Endothelial cell of umbilical vein (primary cell): ENCODE results near the gene CECR2. TPM values are rescaled to one million over a fixed set of nuclear protein-coding genes. Genes with fewer than 3 reads are reported as not detected.

Experiments
- BruUV-seq: library from RNA; stranded (reverse); fragments of 400-500 nt; replicated peaks from 2 replicates; lab custom pipeline; 2021; lab: Mats Ljungman, UMichigan
- CTCF ChIA-PET: fragments of 300-600, 350-600 bp; sonication (Branson Sonifier 250); formaldehyde crosslinking; loops from one replicate; lab custom pipeline; 2021; ENCODE audit warnings: antibody characterized with exemption, inconsistent platforms; lab: Charles Lee
- POLR2A ChIA-PET: fragments of 300-600, 350-600 bp; sonication (Branson Sonifier 250); formaldehyde crosslinking; loops from one replicate; lab custom pipeline; 2021; ENCODE audit warnings: antibody characterized with exemption, inconsistent platforms; lab: Charles Lee
- DNase-seq: peaks from one replicate; pipeline ENCODE4 v3.0.0-alpha.2; 2011; ENCODE audit warnings: low read depth, low spot score
- FAIRE-seq: peaks from 2 replicates; lab custom pipeline; 2011; peaks lifted over from hg19 to GRCh38; lab: Jason Lieb, UNC
- H2AFZ ChIP-seq: 2 replicates; pipeline ENCODE4 v1.6.0; 2012; ENCODE audit warnings: low read depth, low read length, control low read depth, inconsistent platforms
- H3K27ac ChIP-seq: 2 replicates; pipeline ENCODE4 v1.5.1; 2011; ENCODE audit warnings: low read depth, mild to moderate bottlenecking, control low read depth, low read length, moderate library complexity; ENCODE audit not compliant: insufficient read depth
- H3K27me3 ChIP-seq, 2 experiments: 2 replicates each; pipeline versions ENCODE4 v1.6.0 to v1.6.1; 2011; ENCODE audit warnings: low read length in 2 of 2, mixed read lengths in 1 of 2; ENCODE audit not compliant: control insufficient read depth in 2 of 2, insufficient read depth in 2 of 2
- H3K36me3 ChIP-seq, 2 experiments: 2 replicates in 1 of 2; 3 replicates in 1 of 2; pipeline ENCODE4 v1.5.1; 2011; ENCODE audit warnings: low read length in 2 of 2, mild to moderate bottlenecking in 1 of 2, moderate library complexity in 1 of 2; ENCODE audit not compliant: control insufficient read depth in 2 of 2, insufficient read depth in 2 of 2; ENCODE audit errors: extremely low read depth in 1 of 2
- H3K4me1 ChIP-seq: 3 replicates; pipeline ENCODE4 v1.5.1; 2011; ENCODE audit warnings: mild to moderate bottlenecking, low read length; ENCODE audit not compliant: control insufficient read depth, insufficient read depth; ENCODE audit errors: extremely low read depth
- H3K4me2 ChIP-seq: 2 replicates; pipeline ENCODE4 v1.6.1; 2011; ENCODE audit warnings: low read length, control low read depth, mixed read lengths; ENCODE audit not compliant: insufficient read depth
- H3K4me3 ChIP-seq, 3 experiments: fragments of 200-600 bp in 1 of 3; sonication (generic), shearing (Covaris generic) in 1 of 3; replicated peaks in 1 of 3; 2 replicates each; pipeline ENCODE4 v1.5.1; 2011 to 2016; ENCODE audit warnings: control low read depth in 3 of 3, low read length in 3 of 3, mild to moderate bottlenecking in 2 of 3, inconsistent platforms in 1 of 3, low read depth in 1 of 3, moderate library complexity in 1 of 3; ENCODE audit not compliant: insufficient read depth in 1 of 3
- H3K79me2 ChIP-seq: 2 replicates; pipeline ENCODE4 v1.6.0; 2012; ENCODE audit warnings: low read length, inconsistent platforms; ENCODE audit not compliant: control insufficient read depth, insufficient read depth
- H3K9ac ChIP-seq: replicated peaks from 2 replicates; pipeline ENCODE3; 2011; ENCODE audit warnings: low read length, control low read depth; ENCODE audit not compliant: insufficient read depth; ENCODE audit errors: extremely low read depth
- H3K9me1 ChIP-seq: replicated peaks from 3 replicates; pipeline ENCODE4 v1.6.0; 2011; ENCODE audit warnings: mild to moderate bottlenecking, low read length; ENCODE audit not compliant: control insufficient read depth, insufficient read depth; ENCODE audit errors: extremely low read depth
- H3K9me3 ChIP-seq: replicated peaks from 2 replicates; pipeline ENCODE4 v1.5.1; 2012; ENCODE audit warnings: low read length, inconsistent platforms; ENCODE audit not compliant: control insufficient read depth, insufficient read depth
- H4K20me1 ChIP-seq: replicated peaks from 2 replicates; pipeline ENCODE3; 2011; ENCODE audit warnings: mild to moderate bottlenecking, low read length; ENCODE audit not compliant: control insufficient read depth, insufficient read depth; ENCODE audit errors: extremely low read depth
- CTCF ChIP-seq, 2 donors: IDR thresholded peaks; 1 replicate in 1 of 2; 2 replicates in 1 of 2; pipeline ENCODE4 v1.5.1; 2011; ENCODE audit warnings: low read length in 2 of 2, mild to moderate bottlenecking in 2 of 2, moderate library complexity in 2 of 2, control low read depth in 1 of 2, inconsistent platforms in 1 of 2, low read depth in 1 of 2; ENCODE audit not compliant: insufficient read depth in 1 of 2; ENCODE audit errors: extremely low read depth in 1 of 2
- EZH2 ChIP-seq: IDR thresholded peaks from 2 replicates; pipeline ENCODE4 v1.6.1; 2012; ENCODE audit warnings: borderline replicate concordance, low read depth, mild to moderate bottlenecking, moderate library complexity, low read length, inconsistent platforms; ENCODE audit not compliant: severe bottlenecking
- FOS ChIP-seq: IDR thresholded peaks from 2 replicates; pipeline ENCODE4 v1.6.1; 2011; ENCODE audit warnings: mild to moderate bottlenecking, low read length, moderate library complexity, borderline replicate concordance; ENCODE audit not compliant: insufficient read depth
- GATA2 ChIP-seq: IDR thresholded peaks from 2 replicates; pipeline ENCODE4 v1.7.0; 2011; ENCODE audit warnings: low read depth, mild to moderate bottlenecking, moderate library complexity, mixed read lengths, low read length; ENCODE audit not compliant: insufficient read length, insufficient read depth
- JUN ChIP-seq: IDR thresholded peaks from 2 replicates; pipeline ENCODE4 v1.6.1; 2011; ENCODE audit warnings: borderline replicate concordance, low read depth; ENCODE audit not compliant: insufficient read length, insufficient read depth
- MAX ChIP-seq: IDR thresholded peaks from 2 replicates; pipeline ENCODE4 v1.6.1; 2011; ENCODE audit not compliant: insufficient read depth, insufficient read length
- MYC ChIP-seq: IDR thresholded peaks from one replicate; pipeline ENCODE4 v1.6.1; 2011; ENCODE audit warnings: mild to moderate bottlenecking, low read depth, low read length
- POLR2A ChIP-seq: IDR thresholded peaks from 2 replicates; pipeline ENCODE4 v1.6.1; 2012; ENCODE audit warnings: low read depth, mild to moderate bottlenecking, control low read depth, low read length
- POLR2AphosphoS5 ChIP-seq: IDR thresholded peaks from 2 replicates; pipeline ENCODE4 v1.6.1; 2012; ENCODE audit warnings: low read depth, mild to moderate bottlenecking, control low read depth, low read length, moderate library complexity; ENCODE audit not compliant: insufficient read depth
- dilution Hi-C: fragments of 300-500 bp; cut with MboI; formaldehyde crosslinking; loops from one replicate; pipeline ENCODE4 v1.15.0; 2019; ENCODE audit warnings: low sequenced_read_pairs; ENCODE audit not compliant: extremely low pct_ligation_motif_present
- intact Hi-C: fragments of 100-400 bp; cut with micrococcal nuclease; formaldehyde crosslinking; loops from one replicate; pipeline ENCODE4 v1.10.0; 2022
- polyA plus RNA-seq, 4 experiments: library from polyadenylated mRNA; depleted of rRNA in 3 of 4; stranded (reverse) in 3 of 4; unstranded in 1 of 4; fragments of >200 nt; gene quantifications; 2 replicates each; pipeline versions ENCODE4 v1.2.1 to v1.2.3, GENCODE V29; 2011 to 2012; ENCODE audit warnings: missing spikeins in 1 of 4
- total RNA-seq: library from RNA; stranded (reverse); gene quantifications from 2 replicates; pipeline ENCODE4 v1.2.3, GENCODE V29; 2021

The CECR2 gene
- total and polyA plus RNA-seq, 2 donors (not counting 3 experiments of a cell fraction or from before 2014, with no cell fraction given) = 0.01 TPM; not detected in 1

DNA sequence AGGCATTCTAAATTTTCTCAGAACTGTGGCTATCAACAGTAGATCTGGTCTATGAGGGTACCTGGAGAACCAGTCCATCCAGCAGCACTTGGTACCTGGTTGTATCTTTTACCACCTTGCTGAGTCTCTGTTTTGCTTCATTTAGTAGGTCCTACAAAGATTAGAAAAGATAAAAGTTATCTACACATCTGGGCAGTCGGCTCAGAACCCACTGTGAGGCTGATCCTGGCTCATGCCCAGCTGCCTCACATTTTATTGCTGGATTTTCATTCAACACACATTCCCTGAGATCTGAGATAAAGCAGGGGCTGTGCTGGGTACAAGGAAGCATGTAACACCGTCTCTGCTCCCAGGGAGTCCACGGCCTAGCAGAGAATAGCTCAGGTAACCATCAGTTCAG lies 231.8 kb downstream of the CECR2 start:
- peaks cover 14 to 22% of the 10 kb centered on the region in 2 experiments for H3K36me3 ChIP-seq

More for the DNA sequence above, 231.8 kb downstream of the CECR2 start:
- H4K20me1 ChIP-seq = no peaks in the 10 kb centered on the region
- DNase-seq = no peak
- H3K27me3 ChIP-seq = no peaks in the 10 kb centered on the region
- dilution Hi-C loops (no loop called here), intact Hi-C loops (no loop called here)
- ChIA-PET POLR2A (no interaction called here), CTCF (interaction anchor here (1.0 kb wide), 1 partner anchor 12 kb away, joined by 3 read pairs; no protein-coding TSS in a partner anchor)
- H3K4me1 ChIP-seq = no peaks in the 10 kb centered on the region
- H3K9me3 ChIP-seq = no peaks in the 10 kb centered on the region
- no TSS peak for BruUV-seq
- H3K9ac ChIP-seq = no peak overlapping the region
- H2AFZ ChIP-seq = no peak overlapping the region
- no peaks in the 10 kb centered on the region for H3K9me1 ChIP-seq
- peaks cover 2% of the 10 kb centered on the region for H3K79me2 ChIP-seq
- H3K4me3 ChIP-seq = no peak overlapping the region
- FAIRE-seq = peak; percentile 38
- no peak overlapping the region for H3K4me2 ChIP-seq
- H3K27ac ChIP-seq = no peak overlapping the region
- TF ChIP-seq CTCF (IDR thresholded peaks at IDR 0.05; ENCODE audit: extremely low read depth in 1 of 2, insufficient read depth in 1 of 2, low read depth in 1 of 2, low read length in 2 of 2) (no peak), JUN (no peak), FOS (no peak), POLR2AphosphoS5 (no peak), EZH2 (no peak), MAX (no peak), POLR2A (no peak), GATA2 (no peak), MYC (no peak)
